GM23248 (cell line): ENCODE data around the gene SEC11C. TPM values are rescaled to one million over a fixed set of nuclear protein-coding genes. Genes with fewer than 3 reads are reported as not detected.

Experiments
- DNase-seq: peaks from one replicate; pipeline ENCODE4 v3.0.0-alpha.2; 2015
- H2AFZ ChIP-seq: fragments of 200-600 bp; sonication (generic); 2 replicates; pipeline ENCODE4 v1.6.1; 2016; ENCODE audit warnings: antibody characterized with exemption
- H3F3A ChIP-seq: fragments of 200-600 bp; sonication (generic); 2 replicates; pipeline ENCODE4 v1.6.1; 2016; ENCODE audit warnings: mild to moderate bottlenecking, antibody characterized with exemption, mixed run types; ENCODE audit not compliant: insufficient read depth
- H3K27ac ChIP-seq: fragments of 200-600 bp; sonication (generic); 2 replicates; pipeline ENCODE4 v1.5.1; 2016; ENCODE audit warnings: mild to moderate bottlenecking
- H3K27me3 ChIP-seq: fragments of 200-600 bp; sonication (generic); replicated peaks from 2 replicates; pipeline ENCODE4 v1.6.1; 2016; ENCODE audit warnings: mild to moderate bottlenecking; ENCODE audit not compliant: insufficient read depth
- H3K36me3 ChIP-seq: fragments of 200-600 bp; sonication (generic); 2 replicates; pipeline ENCODE4 v1.6.1; 2016; ENCODE audit warnings: low read depth, mild to moderate bottlenecking
- H3K4me1 ChIP-seq: fragments of 200-600 bp; sonication (generic); 2 replicates; pipeline ENCODE4 v1.6.1; 2016; ENCODE audit warnings: mild to moderate bottlenecking; ENCODE audit not compliant: insufficient read depth
- H3K4me2 ChIP-seq: fragments of 200-600 bp; sonication (generic); one replicate; pipeline ENCODE4 v1.6.1; 2016; ENCODE audit warnings: mild to moderate bottlenecking; ENCODE audit not compliant: unreplicated experiment
- H3K4me3 ChIP-seq: fragments of 200-600 bp; sonication (generic); 2 replicates; pipeline ENCODE4 v1.5.1; 2016; ENCODE audit warnings: mild to moderate bottlenecking
- H3K79me2 ChIP-seq: fragments of 200-600 bp; sonication (generic); 2 replicates; pipeline ENCODE4 v1.6.1; 2016; ENCODE audit warnings: mild to moderate bottlenecking; ENCODE audit not compliant: insufficient read depth
- H3K9ac ChIP-seq: fragments of 200-600 bp; sonication (generic); 2 replicates; pipeline ENCODE4 v1.6.1; 2016; ENCODE audit warnings: mild to moderate bottlenecking
- H3K9me2 ChIP-seq: fragments of 200-600 bp; sonication (generic); 2 replicates; pipeline ENCODE4 v1.6.1; 2016; ENCODE audit warnings: mixed run types, mild to moderate bottlenecking, moderate library complexity; ENCODE audit not compliant: insufficient read depth
- H3K9me3 ChIP-seq: fragments of 200-600 bp; sonication (generic); one replicate; pipeline ENCODE4 v1.6.1; 2017; ENCODE audit warnings: low read depth
- H4K20me1 ChIP-seq: fragments of 200-600 bp; sonication (generic); 2 replicates; pipeline ENCODE4 v1.6.0; 2016; ENCODE audit not compliant: insufficient read depth
- EZH2 ChIP-seq: fragments of 200-600 bp; sonication (generic); IDR thresholded peaks from 2 replicates; pipeline ENCODE4 v1.6.1; 2018; ENCODE audit warnings: antibody characterized with exemption, mild to moderate bottlenecking; ENCODE audit not compliant: insufficient read depth, poor library complexity, severe bottlenecking
- EZH2phosphoT487 ChIP-seq: fragments of 200-600 bp; sonication (generic); IDR thresholded peaks from 2 replicates; pipeline ENCODE4 v1.6.1; 2018; ENCODE audit warnings: antibody characterized with exemption, moderate library complexity, mild to moderate bottlenecking, low read depth; ENCODE audit not compliant: insufficient read depth
- WGBS, 2 experiments: methylation state at CpG; one replicate each; pipeline ENCODE4 v1.1.6; 2015 to 2017; ENCODE audit warnings: low lambda C conversion rate in 2 of 2, low coverage in 1 of 2; ENCODE audit errors: missing lambda C conversion rate in 2 of 2; 5-methylcytosine and 5-hydroxymethylcytosine counted together
- in situ Hi-C: fragments of 300-500 bp; cut with MboI; formaldehyde crosslinking; loops from 2 replicates; pipeline ENCODE4 v1.15.0; 2020
- polyA plus RNA-seq: library from polyadenylated mRNA; unstranded; fragments of >200 nt; fragmentation: Nextera tagmentation; extraction: Ambion mirVana; gene quantifications from 2 replicates; pipeline ENCODE4 v1.2.1, GENCODE V29; 2016
- total RNA-seq: library from RNA; depleted of rRNA; stranded (reverse); fragments of >200 nt; shearing (Covaris generic); gene quantifications from 2 replicates; pipeline ENCODE4 v1.2.3, GENCODE V29; 2014

SEC11C gene
- total and polyA plus RNA-seq, 2 experiments from 2014 or later = 7.7 to 63.9 TPM

DNA sequence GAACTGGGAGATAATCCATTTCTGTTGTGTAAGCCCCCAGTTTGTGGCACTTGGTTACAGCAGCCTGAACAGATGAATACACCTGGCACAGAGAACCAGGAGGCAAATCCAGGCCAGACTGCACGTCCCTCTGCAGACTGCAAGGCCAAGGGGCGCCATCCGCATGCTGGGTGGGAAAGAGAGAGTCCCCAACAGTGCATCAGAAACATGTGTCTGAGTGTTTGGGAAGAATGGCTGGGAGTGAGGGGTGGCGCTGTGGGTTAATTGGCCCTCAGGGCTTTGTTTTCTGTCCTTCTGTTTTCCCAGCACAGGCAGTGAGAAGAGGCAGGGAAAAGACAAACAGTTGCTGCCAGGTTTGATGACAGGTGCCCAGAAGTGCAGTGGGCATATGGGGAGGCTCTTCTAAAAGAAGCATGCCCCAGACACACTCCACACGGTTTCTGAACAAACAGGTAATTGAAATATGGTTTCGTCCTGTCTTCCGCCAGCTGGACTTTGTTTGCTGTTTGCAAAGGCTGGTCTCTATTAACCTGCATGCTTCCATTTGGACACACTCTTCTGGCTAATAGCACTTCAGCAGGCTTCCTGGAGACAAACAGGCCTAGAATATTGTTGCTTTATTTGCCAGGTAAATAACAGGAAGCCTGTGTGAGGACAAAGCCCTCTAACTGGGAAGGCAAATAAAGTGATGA, 43.4 kb upstream of the SEC11C start:
- Histone ChIP-seq H3K79me2 (no peaks in the 10 kb centered on the region), H3F3A (no peaks in the 10 kb centered on the region), H2AFZ (no peak overlapping the region), H3K4me3 (no peak overlapping the region), H4K20me1 (no peaks in the 10 kb centered on the region), H3K9ac (no peak overlapping the region), H3K27ac (no peak overlapping the region), H3K9me3 (no peaks in the 10 kb centered on the region), H3K4me1 (no peaks in the 10 kb centered on the region), H3K9me2 (no peaks in the 10 kb centered on the region), H3K4me2 (no peak overlapping the region), H3K36me3 (no peaks in the 10 kb centered on the region), H3K27me3 (peaks cover 56% of the 10 kb centered on the region)
- in situ Hi-C loops = no loop called here
- DNase-seq = no peak
- TF ChIP-seq EZH2 = no peak
- TF ChIP-seq EZH2phosphoT487 = no peak
- WGBS, 2 experiments = 84 to 85% methylated on average over 7 of the region's 7 CpGs

GRCh38 chr18:59101830-59102414, 37.8 kb upstream of the SEC11C start:
- Histone ChIP-seq H3K9me3 (no peaks in the 10 kb centered on the region), H3K79me2 (no peaks in the 10 kb centered on the region), H3K27ac (no peak overlapping the region), H3K9ac (no peak overlapping the region), H3K4me1 (no peaks in the 10 kb centered on the region), H3K9me2 (no peaks in the 10 kb centered on the region), H3F3A (no peaks in the 10 kb centered on the region), H3K4me3 (no peak overlapping the region), H3K4me2 (no peak overlapping the region), H3K27me3 (peaks cover 60% of the 10 kb centered on the region), H4K20me1 (no peaks in the 10 kb centered on the region), H3K36me3 (no peaks in the 10 kb centered on the region), H2AFZ (no peak overlapping the region)
- in situ Hi-C loops = no loop called here
- DNase-seq = no peak
- WGBS, 2 experiments = 43 to 49% methylated on average over 4 of the region's 4 CpGs
- TF ChIP-seq EZH2phosphoT487 = no peak
- no peak for TF ChIP-seq EZH2

- no peaks in the 10 kb centered on the region for H3K9me2 ChIP-seq
- no peak overlapping the region for H3K27ac ChIP-seq
- no peaks in the 10 kb centered on the region for H4K20me1 ChIP-seq
- no peak overlapping the region for H3K4me3 ChIP-seq
- no peak overlapping the region for H3K4me2 ChIP-seq
- no peak for TF ChIP-seq EZH2
- DNase-seq = peak; percentile 26
- no peaks in the 10 kb centered on the region for H3K36me3 ChIP-seq
- no peaks in the 10 kb centered on the region for H3K79me2 ChIP-seq
- no peak overlapping the region for H3K9ac ChIP-seq
- H3K27me3 ChIP-seq = peaks cover 65% of the 10 kb centered on the region
- H2AFZ ChIP-seq = no peak overlapping the region
- H3F3A ChIP-seq = no peaks in the 10 kb centered on the region
- no peaks in the 10 kb centered on the region for H3K4me1 ChIP-seq
- in situ Hi-C loops = no loop called here
- 5% methylated on average over 6 of the region's 6 CpGs for WGBS, 2 experiments
- no peaks in the 10 kb centered on the region for H3K9me3 ChIP-seq
Observed at GRCh38 chr18:59109375-59109774, 30.3 kb upstream of the SEC11C start.

GRCh38 chr18:59114160-59114559, 25.5 kb upstream of the SEC11C start:
- Histone ChIP-seq H3K27ac (no peak overlapping the region), H3K79me2 (no peaks in the 10 kb centered on the region), H3K9me2 (no peaks in the 10 kb centered on the region), H3K4me2 (no peak overlapping the region), H2AFZ (no peak overlapping the region), H3K9me3 (no peaks in the 10 kb centered on the region), H3K27me3 (peaks cover 40% of the 10 kb centered on the region), H4K20me1 (no peaks in the 10 kb centered on the region), H3K9ac (no peak overlapping the region), H3F3A (no peaks in the 10 kb centered on the region), H3K36me3 (no peaks in the 10 kb centered on the region), H3K4me1 (no peaks in the 10 kb centered on the region), H3K4me3 (no peak overlapping the region)
- TF ChIP-seq EZH2phosphoT487 (no peak), EZH2 (no peak)
- DNase-seq = no peak
- in situ Hi-C loops = no loop called here
